ENCODE measurements around the gene LILRB1. TPM values are rescaled to one million over a fixed set of nuclear protein-coding genes. Genes with fewer than 3 reads are reported as not detected.

LILRB1 gene
- total RNA-seq, 4 donors from 2014 or later, result 1.3 to 30.5 (median 3.5) TPM

DNA sequence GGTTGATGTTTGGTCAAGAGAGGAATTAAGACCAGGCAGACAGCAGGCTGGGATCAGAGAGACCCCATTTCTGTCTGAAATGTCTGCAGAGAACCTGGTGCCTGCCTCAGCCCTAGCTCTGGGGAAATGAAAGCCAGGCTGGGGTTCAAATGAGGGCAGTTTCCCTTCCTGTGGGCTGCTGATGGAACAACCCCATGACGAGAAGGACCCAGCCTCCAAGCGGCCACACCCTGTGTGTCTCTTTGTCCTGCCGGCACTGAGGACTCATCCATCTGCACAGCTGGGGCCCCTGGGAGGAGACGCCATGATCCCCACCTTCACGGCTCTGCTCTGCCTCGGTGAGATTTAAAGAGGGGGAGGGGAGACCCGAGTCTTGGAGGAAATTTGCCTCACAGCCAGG, 32.4 kb downstream of the LILRB1 start, which contains the start of gene LILRB4:
TSS of gene LILRB4 (plus strand) at position 256 of the 400 bp plus-strand sequence. CDS start at position 305, 49 bp downstream.
- Histone ChIP-seq H3K4me1 (no peaks in the 10 kb centered on the region), H3K36me3 (no peaks in the 10 kb centered on the region), H3K4me3 (peak within 1 kb of the TSS in 1 of 4 donors; percentile 21), H3K9me3 (no peaks in the 10 kb centered on the region), H3K27me3 (no peaks in the 10 kb centered on the region), H3K27ac (no peak within 1 kb of the TSS)
- no peak for TF ChIP-seq POLR2A (IDR thresholded peaks at IDR 0.05)
- TF ChIP-seq, protein P1, sequence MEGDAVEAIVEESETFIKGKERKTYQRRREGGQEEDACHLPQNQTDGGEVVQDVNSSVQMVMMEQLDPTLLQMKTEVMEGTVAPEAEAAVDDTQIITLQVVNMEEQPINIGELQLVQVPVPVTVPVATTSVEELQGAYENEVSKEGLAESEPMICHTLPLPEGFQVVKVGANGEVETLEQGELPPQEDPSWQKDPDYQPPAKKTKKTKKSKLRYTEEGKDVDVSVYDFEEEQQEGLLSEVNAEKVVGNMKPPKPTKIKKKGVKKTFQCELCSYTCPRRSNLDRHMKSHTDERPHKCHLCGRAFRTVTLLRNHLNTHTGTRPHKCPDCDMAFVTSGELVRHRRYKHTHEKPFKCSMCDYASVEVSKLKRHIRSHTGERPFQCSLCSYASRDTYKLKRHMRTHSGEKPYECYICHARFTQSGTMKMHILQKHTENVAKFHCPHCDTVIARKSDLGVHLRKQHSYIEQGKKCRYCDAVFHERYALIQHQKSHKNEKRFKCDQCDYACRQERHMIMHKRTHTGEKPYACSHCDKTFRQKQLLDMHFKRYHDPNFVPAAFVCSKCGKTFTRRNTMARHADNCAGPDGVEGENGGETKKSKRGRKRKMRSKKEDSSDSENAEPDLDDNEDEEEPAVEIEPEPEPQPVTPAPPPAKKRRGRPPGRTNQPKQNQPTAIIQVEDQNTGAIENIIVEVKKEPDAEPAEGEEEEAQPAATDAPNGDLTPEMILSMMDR (IDR thresholded peaks at IDR 0.05), result no peak
- DNase-seq, result peak in 1 of 3 donors; percentile 52

DNA sequence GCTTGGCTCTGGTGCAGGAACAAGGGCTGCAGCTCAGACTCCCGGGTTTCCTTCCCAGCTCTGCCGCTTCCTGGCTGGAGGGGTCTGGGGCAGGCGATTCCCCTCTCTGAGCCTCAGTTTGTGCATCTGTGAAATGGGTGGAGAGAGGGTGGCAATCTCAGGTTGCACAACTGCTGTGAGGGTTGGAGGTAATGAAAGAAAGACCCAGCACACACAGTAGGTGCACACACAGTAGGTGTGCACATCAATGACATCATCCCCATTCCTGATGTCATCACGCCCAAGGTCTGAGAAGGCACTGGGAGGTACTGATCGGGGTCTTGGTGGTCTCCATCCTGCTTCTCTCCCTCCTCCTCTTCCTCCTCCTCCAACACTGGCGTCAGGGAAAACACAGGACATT, 35.2 kb downstream of the LILRB1 start:
- TF ChIP-seq, protein P1 (IDR thresholded peaks at IDR 0.05), result no peak
- no peak for TF ChIP-seq POLR2A (IDR thresholded peaks at IDR 0.05)
- Histone ChIP-seq H3K4me3 (no peak overlapping the region), H3K27me3 (no peaks in the 10 kb centered on the region), H3K27ac (no peak overlapping the region), H3K36me3 (no peaks in the 10 kb centered on the region), H3K4me1 (no peaks in the 10 kb centered on the region), H3K9me3 (no peaks in the 10 kb centered on the region)
- DNase-seq, result no peak

DNA sequence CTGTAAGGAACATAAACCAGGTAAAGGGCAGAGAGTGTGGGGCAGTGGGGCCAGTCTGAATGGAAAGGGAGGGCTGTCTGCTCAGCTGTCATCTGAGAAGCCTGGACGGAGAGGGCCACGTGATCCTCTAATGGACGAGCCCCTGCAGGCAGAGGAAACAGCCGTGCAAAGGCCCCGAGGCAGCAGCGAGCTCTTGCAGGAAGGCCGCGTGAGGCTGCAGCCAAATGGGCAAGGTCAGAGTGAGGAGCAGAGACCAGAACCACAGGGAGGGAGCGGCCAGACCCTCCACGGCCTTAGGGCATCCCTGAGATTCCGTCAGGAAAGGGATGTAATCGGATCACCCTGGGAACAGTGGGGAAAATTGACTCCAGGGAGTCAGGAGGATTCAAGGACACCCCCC, 36.9 kb downstream of the LILRB1 start:
- H3K4me3 ChIP-seq, result no peak overlapping the region
- TF ChIP-seq, protein P1 (IDR thresholded peaks at IDR 0.05), result no peak
- no peak for TF ChIP-seq POLR2A (IDR thresholded peaks at IDR 0.05)
- no peaks in the 10 kb centered on the region for H3K4me1 ChIP-seq
- H3K27ac ChIP-seq, result no peak overlapping the region
- no peaks in the 10 kb centered on the region for H3K9me3 ChIP-seq
- no peaks in the 10 kb centered on the region for H3K36me3 ChIP-seq
- DNase-seq, result no peak
- H3K27me3 ChIP-seq, result no peaks in the 10 kb centered on the region

DNA sequence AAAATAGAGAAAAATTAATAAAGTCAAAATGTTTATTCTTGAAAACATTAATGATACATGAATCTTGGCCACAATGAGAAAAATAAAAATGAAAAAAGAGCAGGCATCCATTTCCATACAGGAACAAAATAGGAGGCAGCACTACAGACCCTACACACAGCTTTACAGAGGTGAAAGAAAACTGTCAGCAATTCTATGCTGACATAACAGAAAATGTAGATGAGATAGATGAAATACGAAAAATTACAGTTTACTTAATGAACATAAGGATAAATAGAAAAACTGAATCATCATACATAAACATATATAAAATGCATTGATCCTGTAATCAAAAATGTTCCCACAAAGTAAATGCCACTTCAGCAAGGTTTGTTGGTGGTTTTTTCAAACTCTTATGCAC, 38.1 kb downstream of the LILRB1 start:
- H3K27me3 ChIP-seq, result no peaks in the 10 kb centered on the region
- DNase-seq, result no peak
- H3K4me1 ChIP-seq, result no peaks in the 10 kb centered on the region
- TF ChIP-seq POLR2A (IDR thresholded peaks at IDR 0.05), result no peak
- TF ChIP-seq, protein P1 (IDR thresholded peaks at IDR 0.05), result no peak
- H3K36me3 ChIP-seq, result no peaks in the 10 kb centered on the region
- H3K27ac ChIP-seq, result no peak overlapping the region
- H3K4me3 ChIP-seq, result no peak overlapping the region
- H3K9me3 ChIP-seq, result no peaks in the 10 kb centered on the region

DNA sequence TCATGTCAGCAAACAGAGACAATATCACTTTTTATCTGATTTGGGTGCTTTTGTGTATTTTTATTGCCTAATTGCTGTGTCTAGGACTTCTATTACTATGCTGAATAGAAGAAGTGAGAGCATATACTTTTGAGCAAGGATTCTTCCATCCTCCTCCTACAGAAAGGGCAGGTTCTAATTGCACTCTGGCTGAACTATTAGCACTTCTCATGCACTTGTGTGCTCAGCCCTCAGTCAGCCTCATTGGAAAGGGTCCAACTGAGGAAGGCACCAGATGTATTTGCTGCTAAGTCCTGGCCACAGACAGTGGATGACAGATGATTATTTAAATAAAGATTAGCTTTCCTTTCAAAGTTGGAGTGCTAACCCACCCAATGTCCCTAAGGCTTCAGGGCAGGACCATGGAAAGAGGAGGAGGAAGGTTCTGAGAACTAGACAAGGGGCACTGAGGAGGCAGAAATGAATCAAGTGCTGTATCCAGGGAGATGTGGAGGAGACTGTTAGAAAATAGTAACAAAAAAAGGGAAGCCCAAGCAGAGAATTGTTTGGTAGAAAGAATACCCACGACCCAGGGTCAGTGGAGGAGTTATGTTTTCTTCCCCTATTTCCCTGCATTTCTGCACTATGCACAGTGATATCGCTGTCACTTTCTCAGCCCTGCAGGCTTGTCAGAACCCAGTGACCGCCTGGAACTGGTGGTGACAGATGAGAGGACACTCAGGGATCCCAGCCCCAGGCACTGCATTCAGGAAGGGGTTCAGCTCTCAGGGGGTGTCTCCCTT, 40.5 kb downstream of the LILRB1 start:
- no peak for DNase-seq
- Histone ChIP-seq H3K27ac (no peak overlapping the region), H3K27me3 (no peaks in the 10 kb centered on the region), H3K4me3 (no peak overlapping the region), H3K9me3 (no peaks in the 10 kb centered on the region), H3K4me1 (no peaks in the 10 kb centered on the region), H3K36me3 (no peaks in the 10 kb centered on the region)
- TF ChIP-seq POLR2A (IDR thresholded peaks at IDR 0.05), result no peak
- TF ChIP-seq, protein P1 (IDR thresholded peaks at IDR 0.05), result no peak
